CD4-positive, alpha-beta T cell treated with Interleukin-21 for 1 hour (primary cell): ENCODE measurements around the gene PTH2R.
"Not testable (repeated sequence)": the region's sequence is repeated elsewhere in the genome, so short reads cannot be mapped to it uniquely, and the experiment has no call there.

Experiments
- DNase-seq: peaks from one replicate; pipeline ENCODE4 v3.0.0-alpha.2; 2020

The PTH2R gene, protein sequence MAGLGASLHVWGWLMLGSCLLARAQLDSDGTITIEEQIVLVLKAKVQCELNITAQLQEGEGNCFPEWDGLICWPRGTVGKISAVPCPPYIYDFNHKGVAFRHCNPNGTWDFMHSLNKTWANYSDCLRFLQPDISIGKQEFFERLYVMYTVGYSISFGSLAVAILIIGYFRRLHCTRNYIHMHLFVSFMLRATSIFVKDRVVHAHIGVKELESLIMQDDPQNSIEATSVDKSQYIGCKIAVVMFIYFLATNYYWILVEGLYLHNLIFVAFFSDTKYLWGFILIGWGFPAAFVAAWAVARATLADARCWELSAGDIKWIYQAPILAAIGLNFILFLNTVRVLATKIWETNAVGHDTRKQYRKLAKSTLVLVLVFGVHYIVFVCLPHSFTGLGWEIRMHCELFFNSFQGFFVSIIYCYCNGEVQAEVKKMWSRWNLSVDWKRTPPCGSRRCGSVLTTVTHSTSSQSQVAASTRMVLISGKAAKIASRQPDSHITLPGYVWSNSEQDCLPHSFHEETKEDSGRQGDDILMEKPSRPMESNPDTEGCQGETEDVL

DNA sequence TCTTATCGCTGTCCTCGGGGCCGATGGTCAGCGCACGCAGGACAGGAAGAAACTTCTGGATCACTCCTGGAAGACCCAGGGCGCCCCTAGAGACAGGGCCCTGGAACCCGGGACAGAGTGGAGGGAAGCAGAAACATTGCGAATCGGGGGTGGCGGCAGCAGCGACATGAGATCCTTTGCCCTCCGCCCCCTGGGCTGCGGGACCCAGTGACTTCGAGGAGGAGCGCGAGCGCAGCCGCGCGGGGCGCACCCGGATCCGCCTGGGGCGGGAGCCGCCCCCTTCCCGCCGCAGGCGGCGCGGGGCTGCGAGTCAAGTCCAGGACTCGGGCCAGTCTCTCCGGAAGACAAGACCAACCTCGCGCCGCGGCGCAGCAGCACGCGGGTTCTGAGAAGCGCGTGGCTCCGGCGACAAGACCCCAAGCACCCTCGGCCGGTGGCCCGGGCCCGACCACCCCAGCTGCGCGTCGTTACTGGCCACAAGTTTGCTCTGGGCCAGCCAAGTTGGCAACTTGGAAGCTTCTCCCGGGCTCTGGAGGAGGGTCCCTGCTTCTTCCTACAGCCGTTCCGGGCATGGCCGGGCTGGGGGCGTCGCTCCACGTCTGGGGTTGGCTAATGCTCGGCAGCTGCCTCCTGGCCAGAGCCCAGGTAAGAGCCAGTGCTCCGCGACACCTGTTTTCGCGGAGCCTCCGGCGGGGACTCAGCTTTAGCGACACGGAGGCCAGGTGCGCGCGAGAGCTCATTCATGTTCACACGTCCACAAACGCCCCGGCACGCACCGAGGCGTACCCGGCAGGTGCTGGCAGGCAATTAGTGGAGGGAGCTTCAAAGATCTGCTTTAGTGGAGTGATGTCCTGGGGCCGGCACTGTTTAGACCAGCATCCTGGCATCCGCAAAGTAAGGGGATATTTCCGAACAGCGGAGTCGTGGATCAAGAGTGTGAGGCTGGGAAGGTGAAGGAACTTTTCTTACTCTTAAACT, at the start of gene PTH2R:
Gene PTH2R, plus strand, starts transcription at position 319 of the 978 bp plus-strand sequence. Its CDS starts 252 bp downstream, at position 571.
- no peak for DNase-seq

DNA sequence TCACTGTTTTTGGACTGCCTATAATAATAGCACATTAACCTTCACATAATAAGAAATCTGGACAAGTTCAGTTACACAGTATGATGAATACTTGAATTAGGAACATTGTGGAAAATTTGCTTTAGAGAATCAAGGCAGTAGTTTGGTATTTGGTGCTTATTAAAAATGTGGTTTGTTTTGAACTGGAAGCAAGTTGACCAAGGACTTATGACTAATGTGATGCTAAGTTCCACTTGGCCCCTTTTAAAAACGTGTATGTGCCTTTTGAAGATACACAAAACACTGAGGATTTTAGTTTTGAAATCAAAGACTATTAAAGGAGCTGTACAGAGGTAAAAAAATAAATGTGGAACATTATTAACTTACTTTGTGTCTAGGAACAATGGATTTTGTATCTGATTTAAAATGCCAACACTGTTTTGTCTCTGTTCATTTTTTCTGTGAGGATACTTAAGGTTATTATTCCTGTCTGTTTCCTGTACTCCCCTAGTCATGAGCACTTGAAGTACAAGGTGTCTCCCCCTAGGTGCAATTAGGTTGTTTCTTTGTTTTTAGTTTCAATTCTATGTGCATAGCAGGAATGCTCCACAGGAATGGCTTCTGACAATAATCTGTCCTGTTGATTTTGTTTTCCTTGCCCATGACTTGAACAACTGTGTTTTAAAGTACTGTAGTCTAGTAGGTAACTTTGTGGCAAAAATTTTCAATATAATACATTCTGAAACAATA, 49.6 kb upstream of the PTH2R start:
- no peak for DNase-seq

DNA sequence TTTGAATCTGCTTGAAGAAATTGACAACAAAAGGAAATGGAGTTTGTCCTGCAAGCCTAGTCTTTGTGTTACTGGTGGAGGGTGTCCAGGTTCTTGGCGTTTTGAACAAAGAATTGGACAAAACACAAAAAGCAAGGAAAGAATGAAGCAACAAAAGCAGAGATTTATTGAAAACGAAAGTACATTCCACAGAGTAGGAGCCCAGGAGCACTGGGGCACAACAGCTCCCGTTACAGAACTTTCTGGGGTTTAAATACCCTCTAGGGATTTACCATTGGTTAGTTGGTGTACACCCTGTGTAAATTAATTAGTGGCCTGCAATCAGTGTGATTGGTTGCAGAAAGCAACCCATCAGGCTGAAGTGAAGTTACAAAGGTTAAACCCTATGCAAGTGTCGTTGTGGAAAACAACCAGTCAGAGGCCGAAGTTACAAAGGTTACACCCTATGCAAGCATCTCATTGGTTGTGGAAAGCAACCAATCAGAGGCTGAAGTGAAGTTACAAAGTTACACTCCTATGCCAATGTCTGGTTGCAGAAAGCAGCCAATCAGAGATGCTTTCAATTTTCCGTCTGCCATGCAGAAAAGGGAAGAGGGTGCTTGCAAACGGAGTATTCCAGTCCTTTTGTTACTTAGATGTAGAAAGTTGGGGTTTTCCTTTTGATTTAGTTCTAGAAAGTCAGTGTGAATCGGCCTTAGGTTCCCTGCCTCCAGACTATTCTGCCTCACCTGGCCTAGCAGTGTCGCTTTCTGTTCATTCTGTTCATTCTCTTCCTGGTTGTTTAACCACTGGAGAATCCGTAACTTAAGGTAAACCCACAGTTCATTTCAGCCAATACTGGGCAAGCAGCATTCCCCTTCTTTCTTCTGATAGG, 47.6 kb upstream of the PTH2R start:
- DNase-seq = no peak

GRCh38 chr2:208359632-208359986, 47.0 kb upstream of the PTH2R start:
- peak; percentile 25 for DNase-seq

GRCh38 chr2:208360259-208361076, 46.1 kb upstream of the PTH2R start:
- DNase-seq = no peak

- no peak for DNase-seq
Observed at GRCh38 chr2:208361077-208361441, 45.5 kb upstream of the PTH2R start.

DNA sequence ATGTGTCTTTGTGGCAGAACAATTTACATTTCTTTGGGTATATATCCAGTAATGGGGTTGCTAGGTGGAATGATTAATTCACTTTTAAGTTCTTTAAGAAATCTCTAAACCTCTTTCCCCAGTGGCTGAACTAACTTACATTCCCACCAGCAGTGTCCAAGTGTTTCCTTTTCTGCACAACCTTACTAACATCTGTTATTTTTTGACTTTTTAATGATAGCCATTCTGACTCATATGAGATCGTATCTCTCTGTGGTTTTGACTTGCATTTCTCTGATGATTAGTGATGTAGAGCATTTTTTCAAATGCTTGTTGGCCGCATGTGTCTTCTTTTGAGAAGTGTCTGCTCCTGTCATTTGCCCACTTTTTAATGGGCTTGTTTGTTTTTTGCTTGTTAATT, 43.1 kb upstream of the PTH2R start:
- no peak for DNase-seq

- DNase-seq = no peak
Observed at GRCh38 chr2:208366215-208367127, 40.1 kb upstream of the PTH2R start.

GRCh38 chr2:208369091-208369490, 37.5 kb upstream of the PTH2R start:
- DNase-seq = no peak

DNA sequence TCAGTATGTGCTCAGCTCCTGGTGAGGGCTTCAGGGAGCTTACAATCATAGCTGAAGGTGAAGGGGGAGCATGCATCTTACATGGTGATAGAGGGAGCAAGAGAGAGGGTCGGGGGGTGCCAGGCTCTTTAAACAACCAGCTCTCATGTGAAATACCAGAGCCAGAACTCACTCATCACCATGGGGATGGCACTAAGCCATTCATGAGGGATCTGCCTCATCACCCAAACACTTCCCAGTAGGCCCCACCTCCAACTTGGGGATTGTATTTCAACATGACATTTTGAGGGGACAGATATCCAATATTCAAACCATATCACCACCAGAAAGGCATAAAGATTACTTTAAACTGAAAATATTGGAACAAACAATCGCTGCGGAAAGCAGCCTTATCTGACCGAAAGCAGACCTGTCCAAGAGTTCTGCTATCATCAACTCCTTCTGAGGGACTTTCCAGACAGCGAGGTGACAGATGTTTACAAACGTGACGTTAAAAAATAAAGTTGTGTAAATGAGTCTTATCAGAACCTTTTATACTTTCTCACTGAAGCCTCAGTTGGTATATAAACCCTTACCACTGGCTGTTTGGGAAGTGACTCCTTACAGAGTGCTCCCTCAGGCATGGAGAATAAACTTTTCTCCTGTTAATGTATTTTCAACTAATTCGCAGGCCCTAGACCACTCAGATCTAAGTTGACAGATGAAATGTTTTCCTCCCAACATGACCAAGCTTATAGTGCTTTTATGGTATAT, 35.5 kb upstream of the PTH2R start:
- DNase-seq = no peak

- no peak for DNase-seq
Observed at GRCh38 chr2:208371634-208371935, 35.0 kb upstream of the PTH2R start.

- DNase-seq = peak; percentile 41
Observed at GRCh38 chr2:208373460-208374089, 33.0 kb upstream of the PTH2R start.

DNA sequence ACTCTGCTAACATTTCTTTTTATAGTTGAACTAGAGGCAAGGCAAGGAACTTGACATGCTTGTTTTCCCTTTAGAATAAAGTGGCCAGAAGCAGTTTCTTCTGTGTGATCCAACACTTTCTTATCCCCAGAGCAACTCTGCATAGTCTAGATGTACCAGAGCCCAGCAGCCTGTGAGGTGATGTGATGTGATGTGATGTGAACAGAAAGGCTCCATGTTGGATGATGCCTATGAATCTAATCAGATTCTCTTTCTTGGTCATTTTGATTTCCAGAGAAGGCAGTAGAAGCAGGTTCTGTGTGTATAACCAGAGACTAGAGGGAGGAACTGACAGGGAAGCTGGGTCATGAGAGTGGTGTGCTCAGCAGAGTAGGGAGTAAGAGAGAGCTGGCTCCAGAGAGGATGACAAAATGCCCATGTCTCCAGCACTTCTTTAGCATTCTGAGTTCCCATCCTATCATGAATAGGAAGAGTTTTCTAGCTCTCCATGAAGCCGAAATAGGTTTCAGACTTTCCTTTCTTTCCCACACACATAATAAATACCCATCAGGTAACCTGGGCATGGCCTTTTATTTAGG, 31.0 kb upstream of the PTH2R start:
- no peak for DNase-seq

GRCh38 chr2:208377344-208377860, 29.2 kb upstream of the PTH2R start:
- DNase-seq = not testable (repeated sequence)

GRCh38 chr2:208379192-208379591, 27.4 kb upstream of the PTH2R start:
- no peak for DNase-seq

- no peak for DNase-seq
Observed at GRCh38 chr2:208384637-208385036, 22.0 kb upstream of the PTH2R start.

GRCh38 chr2:208386541-208386940, 20.1 kb upstream of the PTH2R start:
- no peak for DNase-seq

DNA sequence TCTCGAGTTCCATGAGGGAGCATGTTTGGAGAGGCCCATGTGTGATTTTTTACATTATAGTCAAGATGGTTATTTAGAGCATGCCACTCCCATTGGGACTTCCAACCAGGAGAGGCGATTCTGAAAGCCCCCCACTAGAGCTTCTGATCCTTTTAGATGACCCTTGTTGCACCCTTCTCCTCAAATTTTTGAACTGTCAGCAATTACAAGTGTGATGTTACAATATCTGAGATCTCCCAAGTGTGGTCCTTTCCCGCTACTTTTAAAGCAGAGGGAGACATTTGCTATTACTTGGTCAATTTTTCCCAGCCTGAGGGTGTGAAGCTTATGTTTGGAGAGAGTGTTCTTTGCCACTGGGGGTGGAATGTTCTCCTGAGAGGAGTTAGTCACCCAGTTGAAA, 16.7 kb upstream of the PTH2R start:
- DNase-seq = no peak
